ENCODE measurements around the gene MGAT5B. TPM values are rescaled to one million over a fixed set of nuclear protein-coding genes. Genes with fewer than 3 reads are reported as not detected.
A peak's percentile ranks its signal among the peaks of the same experiment; 100 is the strongest.

Gene MGAT5B
- total and polyA plus RNA-seq, 5 experiments from 2014 or later: 1.7 to 2.0 TPM; not detected in 3

- no peak for ATAC-seq
- no peak overlapping the region for H3K27ac Mint-ChIP-seq
- H3K4me3 Mint-ChIP-seq: no peak overlapping the region
- H3K36me3 Mint-ChIP-seq: no peaks in the 10 kb centered on the region
- no peaks in the 10 kb centered on the region for H3K9me3 Mint-ChIP-seq
- no peak for DNase-seq
- no peaks in the 10 kb centered on the region for H3K27me3 Mint-ChIP-seq
- H3K4me1 Mint-ChIP-seq: no peaks in the 10 kb centered on the region
- POLR2A ChIA-PET: no interaction called here
Observed at GRCh38 chr17:76900723-76901122, 32.5 kb downstream of the MGAT5B start.

GRCh38 chr17:76901542-76902197 lies 33.5 kb downstream of the MGAT5B start:
- DNase-seq (no peak), ATAC-seq (no peak)
- H3K9me3 Mint-ChIP-seq: no peaks in the 10 kb centered on the region
- H3K27me3 Mint-ChIP-seq: no peaks in the 10 kb centered on the region
- H3K4me3 Mint-ChIP-seq: no peak overlapping the region
- H3K4me1 Mint-ChIP-seq: peaks cover 0 to 2% (median 0%) of the 10 kb centered on the region in 4 donors
- H3K36me3 Mint-ChIP-seq: no peaks in the 10 kb centered on the region
- H3K27ac Mint-ChIP-seq: no peak overlapping the region
- POLR2A ChIA-PET: interaction anchor here (0.5 kb wide), 1 partner anchor 412 kb away, joined by 4 read pairs; no protein-coding TSS in a partner anchor

GRCh38 chr17:76902476-76902875 lies 34.3 kb downstream of the MGAT5B start:
- no peaks in the 10 kb centered on the region for H3K36me3 Mint-ChIP-seq
- POLR2A ChIA-PET: interaction anchor here (0.5 to 1.1 kb wide), 2 partner anchors 93 to 133 kb away, joined by 3 read pairs; no protein-coding TSS in a partner anchor
- no peak for ATAC-seq

GRCh38 chr17:76903631-76904030 lies 35.4 kb downstream of the MGAT5B start:
- Mint-ChIP-seq H3K9me3 (peaks cover 0 to 5% (median 0%) of the 10 kb centered on the region in 9 donors), H3K4me1 (peaks cover 0 to 2% (median 0%) of the 10 kb centered on the region in 4 donors), H3K27me3 (peaks cover 0 to 1% (median 0%) of the 10 kb centered on the region in 5 donors), H3K27ac (no peak overlapping the region), H3K36me3 (no peaks in the 10 kb centered on the region), H3K4me3 (no peak overlapping the region)
- POLR2A ChIA-PET: no interaction called here
- no peak for ATAC-seq
- no peak for DNase-seq

More at GRCh38 chr17:76902476-76902875, 34.3 kb downstream of the MGAT5B start:
- no peak for DNase-seq
- H3K4me3 Mint-ChIP-seq: no peak overlapping the region
- no peak overlapping the region for H3K27ac Mint-ChIP-seq
- H3K4me1 Mint-ChIP-seq: peaks cover 0 to 2% (median 0%) of the 10 kb centered on the region in 4 donors
- peaks cover 0 to under 1% (median 0%) of the 10 kb centered on the region in 5 donors for H3K27me3 Mint-ChIP-seq
- H3K9me3 Mint-ChIP-seq: peaks cover 0 to 2% (median 0%) of the 10 kb centered on the region in 9 donors

- Mint-ChIP-seq H3K27me3 (peaks cover 0 to 1% (median 0%) of the 10 kb centered on the region in 5 donors), H3K4me3 (no peak overlapping the region), H3K9me3 (peaks cover 0 to 5% (median 0%) of the 10 kb centered on the region in 9 donors), H3K36me3 (no peaks in the 10 kb centered on the region), H3K4me1 (peaks cover 0 to 2% (median 0%) of the 10 kb centered on the region in 4 donors), H3K27ac (no peak overlapping the region)
- ATAC-seq: no peak
- POLR2A ChIA-PET: no interaction called here
- no peak for DNase-seq
Observed at GRCh38 chr17:76904116-76904515, 35.9 kb downstream of the MGAT5B start.

GRCh38 chr17:76905036-76905435 lies 36.8 kb downstream of the MGAT5B start:
- peaks cover 0 to 2% (median 0%) of the 10 kb centered on the region in 4 donors for H3K4me1 Mint-ChIP-seq
- no peaks in the 10 kb centered on the region for H3K36me3 Mint-ChIP-seq
- peaks cover 0 to 3% (median 0%) of the 10 kb centered on the region in 5 donors for H3K27me3 Mint-ChIP-seq
- no peak for ATAC-seq
- no peak overlapping the region for H3K27ac Mint-ChIP-seq
- no peak overlapping the region for H3K4me3 Mint-ChIP-seq
- H3K9me3 Mint-ChIP-seq: peaks cover 0 to 5% (median 0%) of the 10 kb centered on the region in 9 donors
- POLR2A ChIA-PET: no interaction called here
- DNase-seq: no peak

GRCh38 chr17:76905836-76906235 lies 37.6 kb downstream of the MGAT5B start:
- H3K36me3 Mint-ChIP-seq: no peaks in the 10 kb centered on the region
- peaks cover 0 to 9% (median 3%) of the 10 kb centered on the region in 5 donors for H3K27me3 Mint-ChIP-seq
- H3K9me3 Mint-ChIP-seq: peaks cover 0 to 5% (median 0%) of the 10 kb centered on the region in 9 donors
- no peak for DNase-seq
- no peak for ATAC-seq
- H3K4me1 Mint-ChIP-seq: peaks cover 0 to 3% (median 0%) of the 10 kb centered on the region in 4 donors
- no peak overlapping the region for H3K27ac Mint-ChIP-seq
- POLR2A ChIA-PET: no interaction called here
- no peak overlapping the region for H3K4me3 Mint-ChIP-seq

- H3K36me3 Mint-ChIP-seq: no peaks in the 10 kb centered on the region
- ATAC-seq: no peak
- POLR2A ChIA-PET: no interaction called here
- peaks cover 0 to 5% (median 0%) of the 10 kb centered on the region in 9 donors for H3K9me3 Mint-ChIP-seq
- H3K27me3 Mint-ChIP-seq: peaks cover 0 to 15% (median 3%) of the 10 kb centered on the region in 5 donors
- DNase-seq: no peak
- H3K27ac Mint-ChIP-seq: no peak overlapping the region
- H3K4me1 Mint-ChIP-seq: peaks cover 0 to 3% (median 0%) of the 10 kb centered on the region in 4 donors
- no peak overlapping the region for H3K4me3 Mint-ChIP-seq
Observed at GRCh38 chr17:76906463-76906862, 38.3 kb downstream of the MGAT5B start.

- H3K27ac Mint-ChIP-seq: no peak overlapping the region
- peaks cover 0 to 5% (median 0%) of the 10 kb centered on the region in 9 donors for H3K9me3 Mint-ChIP-seq
- POLR2A ChIA-PET: interaction anchor here (0.7 kb wide), 3 partner anchors 12 to 80 kb away, joined by 3 to 5 read pairs (median 4); no protein-coding TSS in a partner anchor
- no peak overlapping the region for H3K4me3 Mint-ChIP-seq
- DNase-seq: no peak
- no peak for ATAC-seq
- H3K4me1 Mint-ChIP-seq: peaks cover 0 to 3% (median 0%) of the 10 kb centered on the region in 4 donors
- peaks cover 0 to 18% (median 3%) of the 10 kb centered on the region in 5 donors for H3K27me3 Mint-ChIP-seq
- H3K36me3 Mint-ChIP-seq: no peaks in the 10 kb centered on the region
Observed at GRCh38 chr17:76907352-76907751, 39.1 kb downstream of the MGAT5B start.

- Mint-ChIP-seq H3K4me1 (peaks cover 0 to 3% (median 0%) of the 10 kb centered on the region in 4 donors), H3K9me3 (peaks cover 0 to 5% (median 0%) of the 10 kb centered on the region in 9 donors), H3K36me3 (no peaks in the 10 kb centered on the region), H3K27ac (no peak overlapping the region), H3K27me3 (peaks cover 2 to 26% (median 3%) of the 10 kb centered on the region in 5 donors), H3K4me3 (no peak overlapping the region)
- peak in 1 of 2 donors; percentile 32 for ATAC-seq
- DNase-seq: peak in 7 of 10 donors; percentile 12 to 37 (median 20)
- POLR2A ChIA-PET: no interaction called here
Observed at GRCh38 chr17:76909971-76910760, 42.0 kb downstream of the MGAT5B start.

- peaks cover 0 to 6% (median 0%) of the 10 kb centered on the region in 4 donors for H3K4me1 Mint-ChIP-seq
- no peak overlapping the region for H3K27ac Mint-ChIP-seq
- POLR2A ChIA-PET: no interaction called here
- H3K9me3 Mint-ChIP-seq: peaks cover 0 to 5% (median 0%) of the 10 kb centered on the region in 9 donors
- peaks cover 2 to 26% (median 3%) of the 10 kb centered on the region in 5 donors for H3K27me3 Mint-ChIP-seq
- no peaks in the 10 kb centered on the region for H3K36me3 Mint-ChIP-seq
- no peak for DNase-seq
- no peak overlapping the region for H3K4me3 Mint-ChIP-seq
- ATAC-seq: no peak
Observed at GRCh38 chr17:76911299-76912017, 43.3 kb downstream of the MGAT5B start.

- POLR2A ChIA-PET: no interaction called here
- no peaks in the 10 kb centered on the region for H3K36me3 Mint-ChIP-seq
- peaks cover 0 to 2% (median 0%) of the 10 kb centered on the region in 9 donors for H3K9me3 Mint-ChIP-seq
- peaks cover 2 to 26% (median 3%) of the 10 kb centered on the region in 5 donors for H3K27me3 Mint-ChIP-seq
- peaks cover 0 to 4% (median 0%) of the 10 kb centered on the region in 4 donors for H3K4me1 Mint-ChIP-seq
- ATAC-seq (no peak), DNase-seq (no peak)
- H3K27ac Mint-ChIP-seq: no peak overlapping the region
- no peak overlapping the region for H3K4me3 Mint-ChIP-seq
Observed at GRCh38 chr17:76912421-76913164, 44.4 kb downstream of the MGAT5B start.
